Measurements from ENCODE around the gene STK10.

- TF ChIP-seq SUZ12 (IDR thresholded peaks at IDR 0.05; ENCODE audit: extremely low read depth, insufficient read depth, insufficient read length), result no peak
- TF ChIP-seq ZNF274 (IDR thresholded peaks at IDR 0.05; ENCODE audit: low read depth, low read length), result no peak
These were observed 21.8 kb downstream of the STK10 start for GRCh38 chr5:172166030-172166826.
